ENCODE results near the gene KRT37. TPM values are rescaled to one million over a fixed set of nuclear protein-coding genes. Genes with fewer than 3 reads are reported as not detected.

KRT37 gene
- total and polyA plus RNA-seq, 2 of the 13 experiments (the other 11 are each of a cell fraction or from before 2014, with no cell fraction given), result 0.69 TPM; not detected in 1

GRCh38 chr17:41457676-41458075, 33.3 kb upstream of the KRT37 start:
- Histone ChIP-seq H3K36me3 (replicated peaks in 1 of 2; ENCODE audit: control insufficient read depth in 1 of 2, insufficient read depth in 2 of 2, low read length in 2 of 2) (no peaks in the 10 kb centered on the region), H4K20me1 (ENCODE audit: insufficient read depth, low read length) (no peaks in the 10 kb centered on the region), H3K27me3 (ENCODE audit: control insufficient read depth in 1 of 2, insufficient read depth in 2 of 2, low read length in 2 of 2) (peaks cover 0 to 4% of the 10 kb centered on the region in 2 experiments; a peak in 1 of 5 replicates), H2AFZ (ENCODE audit: low read length) (no peak overlapping the region), H3K4me3 (replicated peaks in 1 of 3; ENCODE audit: insufficient read depth in 1 of 3, low read depth in 2 of 3, low read length in 3 of 3) (no peak overlapping the region), H3K27ac (ENCODE audit: extremely low read length, insufficient read depth, low read length) (no peak overlapping the region), H3K4me2 (ENCODE audit: low read depth, low read length) (no peak overlapping the region), H3K9me3 (ENCODE audit: low read length) (no peaks in the 10 kb centered on the region), H3K9ac (ENCODE audit: insufficient read depth, low read depth, low read length) (no peak overlapping the region), H3K79me2 (ENCODE audit: insufficient read depth, low read length) (no peaks in the 10 kb centered on the region), H3K4me1 (ENCODE audit: insufficient read depth, low read length) (no peaks in the 10 kb centered on the region)
- ChIA-PET POLR2A (no interaction called here), CTCF (ENCODE audit: low intra/inter-chr PET ratio, low total read pairs) (no interaction called here)
- 5% methylated on average over 4 of the region's 4 CpGs for WGBS (ENCODE audit: low lambda C conversion rate)
- FAIRE-seq (no peak), DNase-seq (ENCODE audit: low spot score) (no peak), ATAC-seq (no peak)
- TF ChIP-seq, protein P1, sequence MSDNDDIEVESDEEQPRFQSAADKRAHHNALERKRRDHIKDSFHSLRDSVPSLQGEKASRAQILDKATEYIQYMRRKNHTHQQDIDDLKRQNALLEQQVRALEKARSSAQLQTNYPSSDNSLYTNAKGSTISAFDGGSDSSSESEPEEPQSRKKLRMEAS (IDR thresholded peaks at IDR 0.05), result no peak
- TF ChIP-seq, protein P2, sequence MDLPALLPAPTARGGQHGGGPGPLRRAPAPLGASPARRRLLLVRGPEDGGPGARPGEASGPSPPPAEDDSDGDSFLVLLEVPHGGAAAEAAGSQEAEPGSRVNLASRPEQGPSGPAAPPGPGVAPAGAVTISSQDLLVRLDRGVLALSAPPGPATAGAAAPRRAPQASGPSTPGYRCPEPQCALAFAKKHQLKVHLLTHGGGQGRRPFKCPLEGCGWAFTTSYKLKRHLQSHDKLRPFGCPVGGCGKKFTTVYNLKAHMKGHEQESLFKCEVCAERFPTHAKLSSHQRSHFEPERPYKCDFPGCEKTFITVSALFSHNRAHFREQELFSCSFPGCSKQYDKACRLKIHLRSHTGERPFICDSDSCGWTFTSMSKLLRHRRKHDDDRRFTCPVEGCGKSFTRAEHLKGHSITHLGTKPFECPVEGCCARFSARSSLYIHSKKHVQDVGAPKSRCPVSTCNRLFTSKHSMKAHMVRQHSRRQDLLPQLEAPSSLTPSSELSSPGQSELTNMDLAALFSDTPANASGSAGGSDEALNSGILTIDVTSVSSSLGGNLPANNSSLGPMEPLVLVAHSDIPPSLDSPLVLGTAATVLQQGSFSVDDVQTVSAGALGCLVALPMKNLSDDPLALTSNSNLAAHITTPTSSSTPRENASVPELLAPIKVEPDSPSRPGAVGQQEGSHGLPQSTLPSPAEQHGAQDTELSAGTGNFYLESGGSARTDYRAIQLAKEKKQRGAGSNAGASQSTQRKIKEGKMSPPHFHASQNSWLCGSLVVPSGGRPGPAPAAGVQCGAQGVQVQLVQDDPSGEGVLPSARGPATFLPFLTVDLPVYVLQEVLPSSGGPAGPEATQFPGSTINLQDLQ (CRISPR knock-in tag; IDR thresholded peaks at IDR 0.05), result no peak
- TF ChIP-seq ZNF367 (CRISPR knock-in tag; IDR thresholded peaks at IDR 0.05; ENCODE audit: borderline replicate concordance), result no peak
- TF ChIP-seq XRCC5 (optimal IDR thresholded peaks at IDR 0.05; ENCODE audit: low read length), result no peak
- TF ChIP-seq, protein P3, sequence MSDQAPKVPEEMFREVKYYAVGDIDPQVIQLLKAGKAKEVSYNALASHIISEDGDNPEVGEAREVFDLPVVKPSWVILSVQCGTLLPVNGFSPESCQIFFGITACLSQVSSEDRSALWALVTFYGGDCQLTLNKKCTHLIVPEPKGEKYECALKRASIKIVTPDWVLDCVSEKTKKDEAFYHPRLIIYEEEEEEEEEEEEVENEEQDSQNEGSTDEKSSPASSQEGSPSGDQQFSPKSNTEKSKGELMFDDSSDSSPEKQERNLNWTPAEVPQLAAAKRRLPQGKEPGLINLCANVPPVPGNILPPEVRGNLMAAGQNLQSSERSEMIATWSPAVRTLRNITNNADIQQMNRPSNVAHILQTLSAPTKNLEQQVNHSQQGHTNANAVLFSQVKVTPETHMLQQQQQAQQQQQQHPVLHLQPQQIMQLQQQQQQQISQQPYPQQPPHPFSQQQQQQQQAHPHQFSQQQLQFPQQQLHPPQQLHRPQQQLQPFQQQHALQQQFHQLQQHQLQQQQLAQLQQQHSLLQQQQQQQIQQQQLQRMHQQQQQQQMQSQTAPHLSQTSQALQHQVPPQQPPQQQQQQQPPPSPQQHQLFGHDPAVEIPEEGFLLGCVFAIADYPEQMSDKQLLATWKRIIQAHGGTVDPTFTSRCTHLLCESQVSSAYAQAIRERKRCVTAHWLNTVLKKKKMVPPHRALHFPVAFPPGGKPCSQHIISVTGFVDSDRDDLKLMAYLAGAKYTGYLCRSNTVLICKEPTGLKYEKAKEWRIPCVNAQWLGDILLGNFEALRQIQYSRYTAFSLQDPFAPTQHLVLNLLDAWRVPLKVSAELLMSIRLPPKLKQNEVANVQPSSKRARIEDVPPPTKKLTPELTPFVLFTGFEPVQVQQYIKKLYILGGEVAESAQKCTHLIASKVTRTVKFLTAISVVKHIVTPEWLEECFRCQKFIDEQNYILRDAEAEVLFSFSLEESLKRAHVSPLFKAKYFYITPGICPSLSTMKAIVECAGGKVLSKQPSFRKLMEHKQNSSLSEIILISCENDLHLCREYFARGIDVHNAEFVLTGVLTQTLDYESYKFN (CRISPR knock-in tag; conservative IDR thresholded peaks at IDR 0.05), result no peak
- no peak for TF ChIP-seq ZNF746 (CRISPR knock-in tag; IDR thresholded peaks at IDR 0.05)
- no peak for TF ChIP-seq ZNF460 (CRISPR knock-in tag; IDR thresholded peaks at IDR 0.05; ENCODE audit: borderline replicate concordance)
- no peak for TF ChIP-seq KDM3A (CRISPR knock-in tag; IDR thresholded peaks at IDR 0.05; ENCODE audit: low read depth)
- no peak for TF ChIP-seq HOMEZ (CRISPR knock-in tag; IDR thresholded peaks at IDR 0.05; ENCODE audit: low read depth)
- TF ChIP-seq ZNF326 (CRISPR knock-in tag; IDR thresholded peaks at IDR 0.05; ENCODE audit: borderline replicate concordance), result no peak
- TF ChIP-seq AHR (CRISPR knock-in tag; IDR thresholded peaks at IDR 0.05), result no peak
- in situ Hi-C loops (cut with HindIII; ENCODE audit: extremely low pct_ligation_motif_present, low pct_unique_long_range_greater_than_20kb), result no loop called here
- intact Hi-C loops (cut with micrococcal nuclease; ENCODE audit: unreplicated experiment), result no loop called here
- no TSS peak for BruUV-seq (replicated peaks)

All from HepG2 (cell line).